Mucosa of gallbladder (tissue), 1 donor: ENCODE data around the gene KRTAP2-4. TPM values are rescaled to one million over a fixed set of nuclear protein-coding genes. Genes with fewer than 3 reads are reported as not detected.
"Not testable (repeated sequence)": the region's sequence is repeated elsewhere in the genome, so short reads cannot be mapped to it uniquely, and the experiment has no call there.

Source experiments
- DNase-seq: peaks from one replicate; pipeline ENCODE4 v3.0.0-alpha.2; 2020; ENCODE audit warnings: low spot score
- total RNA-seq: library from RNA; stranded (reverse); gene quantifications from one replicate; pipeline ENCODE4 v1.2.1, GENCODE V29; 2021
- donor health status: DM: no; HTN: no; CAD: no.

The KRTAP2-4 gene
- total RNA-seq, 1 donor from 2014 or later: not detected

GRCh38 chr17:41037853-41038350 is 27.8 kb downstream of the KRTAP2-4 start:
- DNase-seq: no peak

GRCh38 chr17:41034346-41034935 is 31.2 kb downstream of the KRTAP2-4 start, which contains the start of gene KRTAP1-3:
TSS of gene KRTAP1-3 (minus strand) at chr17:41034874. CDS start at chr17:41034821, 53 bp downstream.
- DNase-seq: not testable (repeated sequence)

- no peak for DNase-seq
Measured at GRCh38 chr17:41029633-41030245, 35.9 kb downstream of the KRTAP2-4 start, which contains the start of gene KRTAP1-4. TSS of gene KRTAP1-4 (minus strand) at chr17:41030195. CDS start at chr17:41030078, 117 bp downstream.

- no peak for DNase-seq
Measured at GRCh38 chr17:41026715-41027471, 38.8 kb downstream of the KRTAP2-4 start, which contains the start of gene KRTAP1-5. TSS of gene KRTAP1-5 (minus strand) at chr17:41027208. CDS start at chr17:41027155, 53 bp downstream.

- no peak for DNase-seq
Measured at GRCh38 chr17:41024697-41025096, 41.0 kb downstream of the KRTAP2-4 start.

GRCh38 chr17:41020336-41020735 is 45.3 kb downstream of the KRTAP2-4 start:
- DNase-seq: no peak

- no peak for DNase-seq
Measured at GRCh38 chr17:41019415-41019814, 46.3 kb downstream of the KRTAP2-4 start.

- DNase-seq: no peak
Measured at GRCh38 chr17:41018541-41018940, 47.1 kb downstream of the KRTAP2-4 start.

GRCh38 chr17:41016578-41017215 is 49.0 kb downstream of the KRTAP2-4 start:
- no peak for DNase-seq

- no peak for DNase-seq
Measured at GRCh38 chr17:41015454-41015853, 50.2 kb downstream of the KRTAP2-4 start.

Other genes starting within 250 kb of the KRTAP2-4 start
- 30.1 TPM for gene KRT10, start 243.3 kb downstream of the KRTAP2-4 start, total RNA-seq
- not detected for gene KRT12, start 198.7 kb downstream of the KRTAP2-4 start, total RNA-seq
- 0.32 TPM for gene KRT20, start 180.6 kb downstream of the KRTAP2-4 start, total RNA-seq
- gene KRT23, start 128.2 kb downstream of the KRTAP2-4 start, total RNA-seq: 7.0 TPM
- not detected for gene KRT39, start 98.9 kb downstream of the KRTAP2-4 start, total RNA-seq
- not detected for gene KRT40, start 81.6 kb downstream of the KRTAP2-4 start, total RNA-seq
- not detected for gene KRTAP3-3, start 71.7 kb downstream of the KRTAP2-4 start, total RNA-seq
- not detected for gene KRTAP3-2, start 66.0 kb downstream of the KRTAP2-4 start, total RNA-seq
- not detected for gene KRTAP3-1, start 56.8 kb downstream of the KRTAP2-4 start, total RNA-seq
- gene KRTAP1-5, start 38.7 kb downstream of the KRTAP2-4 start, total RNA-seq: not detected
- not detected for gene KRTAP1-4, start 35.7 kb downstream of the KRTAP2-4 start, total RNA-seq
- gene KRTAP1-3, start 31.0 kb downstream of the KRTAP2-4 start, total RNA-seq: not detected
- gene KRTAP1-1, start 24.4 kb downstream of the KRTAP2-4 start, total RNA-seq: not detected
- gene KRTAP2-1, start 18.6 kb downstream of the KRTAP2-4 start, total RNA-seq: not detected
- gene KRTAP2-2, start 10.6 kb downstream of the KRTAP2-4 start, total RNA-seq: not detected
- not detected for gene KRTAP2-3, start 5.8 kb downstream of the KRTAP2-4 start, total RNA-seq
- gene KRTAP4-7, start 18.3 kb upstream of the KRTAP2-4 start, total RNA-seq: not detected
- not detected for gene KRTAP4-8, start 32.3 kb upstream of the KRTAP2-4 start, total RNA-seq
- not detected for gene KRTAP4-16, start 36.3 kb upstream of the KRTAP2-4 start, total RNA-seq
- gene KRTAP4-9, start 39.5 kb upstream of the KRTAP2-4 start, total RNA-seq: not detected
- not detected for gene KRTAP4-11, start 52.5 kb upstream of the KRTAP2-4 start, total RNA-seq
- not detected for gene KRTAP4-12, start 58.3 kb upstream of the KRTAP2-4 start, total RNA-seq
- not detected for gene KRTAP4-6, start 74.7 kb upstream of the KRTAP2-4 start, total RNA-seq
- gene KRTAP4-5, start 83.9 kb upstream of the KRTAP2-4 start, total RNA-seq: not detected
- not detected for gene KRTAP4-4, start 94.9 kb upstream of the KRTAP2-4 start, total RNA-seq
- not detected for gene KRTAP4-3, start 102.3 kb upstream of the KRTAP2-4 start, total RNA-seq
- gene KRTAP4-2, start 112.3 kb upstream of the KRTAP2-4 start, total RNA-seq: not detected
- not detected for gene KRTAP4-1, start 119.0 kb upstream of the KRTAP2-4 start, total RNA-seq
- not detected for gene KRTAP9-1, start 124.0 kb upstream of the KRTAP2-4 start, total RNA-seq
- not detected for gene KRTAP9-2, start 160.8 kb upstream of the KRTAP2-4 start, total RNA-seq
- not detected for gene KRTAP9-3, start 166.6 kb upstream of the KRTAP2-4 start, total RNA-seq
- gene KRTAP9-8, start 172.1 kb upstream of the KRTAP2-4 start, total RNA-seq: not detected
- not detected for gene KRTAP9-4, start 183.8 kb upstream of the KRTAP2-4 start, total RNA-seq
- not detected for gene KRTAP9-9, start 189.5 kb upstream of the KRTAP2-4 start, total RNA-seq
- not detected for gene KRTAP9-6, start 199.5 kb upstream of the KRTAP2-4 start, total RNA-seq
- gene KRTAP9-7, start 209.8 kb upstream of the KRTAP2-4 start, total RNA-seq: not detected
- not detected for gene KRTAP29-1, start 237.0 kb upstream of the KRTAP2-4 start, total RNA-seq
- gene KRTAP16-1, start 243.4 kb upstream of the KRTAP2-4 start, total RNA-seq: not detected
- gene KRTAP17-1, start 249.8 kb upstream of the KRTAP2-4 start, total RNA-seq: not detected